Spinal cord (tissue), 10 donors: Measurements from ENCODE around the gene TIMM21. TPM values are rescaled to one million over a fixed set of nuclear protein-coding genes. Genes with fewer than 3 reads are reported as not detected.

Experiments used
- DNase-seq, 6 donors: peaks; one replicate each; pipeline versions ENCODE4 v3.0.0 to v3.0.0-alpha.2; 2013 to 2015; ENCODE audit warnings: low spot score in 6 of 6, low read depth in 4 of 6
- H3K27ac ChIP-seq: one replicate; pipeline ENCODE4 v1.5.1; 2013; ENCODE audit warnings: low read depth, low read length, control low read depth
- H3K27me3 ChIP-seq: one replicate; pipeline ENCODE4 v1.6.1; 2013; ENCODE audit warnings: low read length; ENCODE audit not compliant: control insufficient read depth, insufficient read depth
- H3K36me3 ChIP-seq: one replicate; pipeline ENCODE4 v1.6.1; 2013; ENCODE audit warnings: low read length; ENCODE audit not compliant: control insufficient read depth, insufficient read depth
- H3K4me1 ChIP-seq: one replicate; pipeline ENCODE4 v1.6.1; 2013; ENCODE audit warnings: low read length; ENCODE audit not compliant: control insufficient read depth, insufficient read depth
- H3K4me3 ChIP-seq: one replicate; pipeline ENCODE4 v1.5.1; 2013; ENCODE audit warnings: low read depth, low read length, control low read depth
- H3K9me3 ChIP-seq: one replicate; pipeline ENCODE4 v1.6.1; 2013; ENCODE audit warnings: low read length; ENCODE audit not compliant: control insufficient read depth, insufficient read depth
- WGBS: methylation state at CpG from one replicate; pipeline ENCODE4 v1.1.5; 2013; ENCODE audit warnings: missing lambda C conversion rate; ENCODE audit not compliant: insufficient coverage; 5-methylcytosine and 5-hydroxymethylcytosine counted together
- polyA plus RNA-seq, 2 donors: library from polyadenylated mRNA; unstranded; fragments of 120-200 nt; gene quantifications; one replicate each; pipeline ENCODE4 v1.2.1, GENCODE V29; 2013; ENCODE audit not compliant: insufficient read length in 2 of 2
- total RNA-seq, 2 donors: library from RNA; depleted of rRNA in 1 of 2; stranded (reverse); fragments of 120-200 nt in 1 of 2; fragments of >200 nt in 1 of 2; gene quantifications; one replicate each; pipeline versions ENCODE4 v1.2.3 to v1.2.4, GENCODE V29; 2013 to 2014
- donor health status: healthy.

Gene TIMM21
- total and polyA plus RNA-seq, 4 donors = 36.4 to 73.7 (median 65.3) TPM

GRCh38 chr18:74154716-74155115 lies 6.4 kb downstream of the TIMM21 start:
- H3K9me3 ChIP-seq = no peaks in the 10 kb centered on the region
- no peak overlapping the region for H3K27ac ChIP-seq
- DNase-seq = no peak
- H3K4me1 ChIP-seq = peaks cover 7% of the 10 kb centered on the region
- H3K27me3 ChIP-seq = no peaks in the 10 kb centered on the region
- WGBS = no CpG with 5 or more reads among the region's 4 CpGs
- H3K4me3 ChIP-seq = no peak overlapping the region
- peaks cover 35% of the 10 kb centered on the region for H3K36me3 ChIP-seq

- peaks cover 3% of the 10 kb centered on the region for H3K4me1 ChIP-seq
- DNase-seq = no peak
- no peaks in the 10 kb centered on the region for H3K9me3 ChIP-seq
- H3K36me3 ChIP-seq = peaks cover 38% of the 10 kb centered on the region
- WGBS = no CpG with 5 or more reads among the region's 4 CpGs
- no peaks in the 10 kb centered on the region for H3K27me3 ChIP-seq
- no peak overlapping the region for H3K27ac ChIP-seq
- H3K4me3 ChIP-seq = no peak overlapping the region
Measured at GRCh38 chr18:74155276-74155675, 7.0 kb downstream of the TIMM21 start.

- Histone ChIP-seq H3K36me3 (peaks cover 20% of the 10 kb centered on the region), H3K4me3 (no peak overlapping the region), H3K27ac (no peak overlapping the region), H3K9me3 (no peaks in the 10 kb centered on the region), H3K27me3 (no peaks in the 10 kb centered on the region), H3K4me1 (no peaks in the 10 kb centered on the region)
- WGBS = 94% methylated on average over 2 of the region's 11 CpGs
- DNase-seq = no peak
Measured at GRCh38 chr18:74163019-74163660, 14.8 kb downstream of the TIMM21 start.

- no peak overlapping the region for H3K4me3 ChIP-seq
- no peak for DNase-seq
- H3K27ac ChIP-seq = no peak overlapping the region
- H3K27me3 ChIP-seq = no peaks in the 10 kb centered on the region
- H3K4me1 ChIP-seq = no peaks in the 10 kb centered on the region
- no peaks in the 10 kb centered on the region for H3K9me3 ChIP-seq
- H3K36me3 ChIP-seq = peaks cover 3% of the 10 kb centered on the region
- 84% methylated on average over 3 of the region's 7 CpGs for WGBS
Measured at GRCh38 chr18:74166386-74166785, 18.1 kb downstream of the TIMM21 start.

GRCh38 chr18:74171910-74172606 lies 23.7 kb downstream of the TIMM21 start:
- 89% methylated on average over 6 of the region's 12 CpGs for WGBS
- no peaks in the 10 kb centered on the region for H3K4me1 ChIP-seq
- no peaks in the 10 kb centered on the region for H3K27me3 ChIP-seq
- H3K9me3 ChIP-seq = no peaks in the 10 kb centered on the region
- no peak for DNase-seq
- no peak overlapping the region for H3K27ac ChIP-seq
- no peak overlapping the region for H3K4me3 ChIP-seq
- no peaks in the 10 kb centered on the region for H3K36me3 ChIP-seq

GRCh38 chr18:74172697-74173433 lies 24.5 kb downstream of the TIMM21 start:
- no peak for DNase-seq
- Histone ChIP-seq H3K9me3 (no peaks in the 10 kb centered on the region), H3K4me3 (no peak overlapping the region), H3K27ac (no peak overlapping the region), H3K4me1 (no peaks in the 10 kb centered on the region), H3K36me3 (no peaks in the 10 kb centered on the region), H3K27me3 (no peaks in the 10 kb centered on the region)
- 89% methylated on average over 22 of the region's 27 CpGs for WGBS

- Histone ChIP-seq H3K4me3 (no peak overlapping the region), H3K9me3 (no peaks in the 10 kb centered on the region), H3K27ac (no peak overlapping the region), H3K4me1 (no peaks in the 10 kb centered on the region), H3K36me3 (no peaks in the 10 kb centered on the region), H3K27me3 (no peaks in the 10 kb centered on the region)
- 90% methylated on average over 3 of the region's 11 CpGs for WGBS
- no peak for DNase-seq
Measured at GRCh38 chr18:74173434-74173750, 25.1 kb downstream of the TIMM21 start.

GRCh38 chr18:74175658-74176057 lies 27.3 kb downstream of the TIMM21 start:
- Histone ChIP-seq H3K4me1 (no peaks in the 10 kb centered on the region), H3K27ac (no peak overlapping the region), H3K4me3 (no peak overlapping the region), H3K36me3 (no peaks in the 10 kb centered on the region), H3K9me3 (no peaks in the 10 kb centered on the region), H3K27me3 (no peaks in the 10 kb centered on the region)
- DNase-seq = no peak
- WGBS = 63% methylated on average over 3 of the region's 6 CpGs

GRCh38 chr18:74178884-74179283 lies 30.6 kb downstream of the TIMM21 start:
- no peak overlapping the region for H3K4me3 ChIP-seq
- no peaks in the 10 kb centered on the region for H3K9me3 ChIP-seq
- H3K27me3 ChIP-seq = no peaks in the 10 kb centered on the region
- H3K4me1 ChIP-seq = peaks cover 11% of the 10 kb centered on the region
- H3K27ac ChIP-seq = no peak overlapping the region
- no peak for DNase-seq
- no peaks in the 10 kb centered on the region for H3K36me3 ChIP-seq
- WGBS = 80% methylated on average over 1 of the region's 1 CpG
